IMR-90 (cell line): ENCODE measurements around the gene TENM4. TPM values are rescaled to one million over a fixed set of nuclear protein-coding genes. Genes with fewer than 3 reads are reported as not detected.

Experiments
- ATAC-seq: fragments of 200-7000 bp; cut with Tn5 transposase; 2 replicates; pipeline ENCODE4 v1.9.1; 2020; ENCODE audit warnings: low read depth, mild to moderate bottlenecking, moderate library complexity
- BruUV-seq: library from RNA; stranded (reverse); fragments of 400-500 nt; replicated peaks from 2 replicates; lab custom pipeline; 2021; lab: Mats Ljungman, UMichigan
- CTCF ChIA-PET: fragments of 300-600 bp; formaldehyde crosslinking; extraction: SDS; loops from one replicate; lab custom pipeline; 2021; ENCODE audit warnings: antibody characterized with exemption; lab: Yijun Ruan, JAX
- POLR2A ChIA-PET: fragments of 300-600 bp; sonication (Branson Sonifier 250); formaldehyde crosslinking; loops from one replicate; lab custom pipeline; 2022; ENCODE audit warnings: antibody characterized with exemption; ENCODE audit not compliant: unreplicated experiment; lab: Charles Lee
- DNase-seq: peaks from one replicate; pipeline ENCODE4 v3.0.0; 2013
- H2AFZ ChIP-seq: replicated peaks from 2 replicates; pipeline ENCODE3; 2013; ENCODE audit warnings: low read length, mild to moderate bottlenecking; ENCODE audit not compliant: poor library complexity
- H2AK5ac ChIP-seq: 2 replicates; pipeline ENCODE4 v1.6.1; 2013; ENCODE audit warnings: low read depth, low read length, inconsistent platforms
- H2AK9ac ChIP-seq: replicated peaks from 2 replicates; pipeline ENCODE3; 2013; ENCODE audit warnings: mild to moderate bottlenecking, low read depth, low read length, moderate library complexity; ENCODE audit not compliant: poor library complexity
- H2BK120ac ChIP-seq: 2 replicates; pipeline ENCODE4 v1.6.1; 2013; ENCODE audit warnings: low read depth, low read length, inconsistent platforms
- H2BK15ac ChIP-seq: 3 replicates; pipeline ENCODE4 v1.6.1; 2013; ENCODE audit warnings: low read depth, low read length, inconsistent platforms
- H2BK20ac ChIP-seq: 2 replicates; pipeline ENCODE4 v1.6.1; 2013; ENCODE audit warnings: low read depth, mild to moderate bottlenecking, inconsistent platforms, low read length, moderate library complexity
- H2BK5ac ChIP-seq: 2 replicates; pipeline ENCODE4 v1.6.1; 2013; ENCODE audit warnings: mild to moderate bottlenecking, low read depth, low read length, inconsistent platforms; ENCODE audit not compliant: poor library complexity, severe bottlenecking
- H3K14ac ChIP-seq: replicated peaks from 2 replicates; pipeline ENCODE4 v1.6.1; 2013; ENCODE audit warnings: low read depth, low read length, inconsistent platforms
- H3K18ac ChIP-seq: 2 replicates; pipeline ENCODE4 v1.6.1; 2013; ENCODE audit warnings: low read depth, low read length, control low read depth
- H3K23ac ChIP-seq: 2 replicates; pipeline ENCODE4 v1.6.1; 2013; ENCODE audit warnings: low read depth, low read length, inconsistent platforms
- H3K27ac ChIP-seq: 2 replicates; pipeline ENCODE4 v1.5.1; 2013; ENCODE audit warnings: mild to moderate bottlenecking, control low read depth, low read length; ENCODE audit not compliant: insufficient read depth
- H3K27me3 ChIP-seq: 2 replicates; pipeline ENCODE4 v1.6.1; 2013; ENCODE audit warnings: low read length; ENCODE audit not compliant: control insufficient read depth, insufficient read depth
- H3K36me3 ChIP-seq: 2 replicates; pipeline ENCODE4 v1.6.1; 2013; ENCODE audit warnings: low read length, mixed read lengths; ENCODE audit not compliant: control insufficient read depth, insufficient read depth
- H3K4ac ChIP-seq: 2 replicates; pipeline ENCODE4 v1.6.1; 2013; ENCODE audit warnings: low read depth, low read length, inconsistent platforms
- H3K4me1 ChIP-seq: 2 replicates; pipeline ENCODE4 v1.6.1; 2013; ENCODE audit warnings: low read length, mixed read lengths; ENCODE audit not compliant: control insufficient read depth, insufficient read depth
- H3K4me2 ChIP-seq: 2 replicates; pipeline ENCODE4 v1.6.1; 2013; ENCODE audit warnings: low read depth, mild to moderate bottlenecking, control low read depth, low read length, moderate library complexity
- H3K4me3 ChIP-seq: 2 replicates; pipeline ENCODE4 v1.5.1; 2013; ENCODE audit warnings: low read depth, mild to moderate bottlenecking, control low read depth, low read length, moderate library complexity; ENCODE audit not compliant: insufficient read depth
- H3K56ac ChIP-seq: 2 replicates; pipeline ENCODE4 v1.6.1; 2013; ENCODE audit warnings: low read length, inconsistent platforms; ENCODE audit not compliant: insufficient read depth; ENCODE audit errors: extremely low read depth
- H3K79me1 ChIP-seq, 2 experiments: 2 replicates each; pipeline ENCODE4 v1.6.1; 2013; ENCODE audit warnings: low read length in 2 of 2, inconsistent platforms in 1 of 2, low read depth in 1 of 2
- H3K9ac ChIP-seq: 2 replicates; pipeline ENCODE4 v1.6.1; 2013; ENCODE audit warnings: low read depth, low read length, control low read depth
- H3K9me1 ChIP-seq: 2 replicates; pipeline ENCODE4 v1.6.1; 2013; ENCODE audit warnings: low read length, inconsistent platforms; ENCODE audit not compliant: insufficient read depth
- H3K9me3 ChIP-seq: 2 replicates; pipeline ENCODE4 v1.6.1; 2013; ENCODE audit warnings: low read length; ENCODE audit not compliant: control insufficient read depth, insufficient read depth
- H4K20me1 ChIP-seq: 2 replicates; pipeline ENCODE4 v1.6.1; 2013; ENCODE audit warnings: low read length, inconsistent platforms; ENCODE audit not compliant: insufficient read depth
- H4K5ac ChIP-seq: 2 replicates; pipeline ENCODE4 v1.6.1; 2013; ENCODE audit warnings: mild to moderate bottlenecking, low read depth, low read length, control low read depth
- H4K8ac ChIP-seq, 2 experiments: 2 replicates each; pipeline ENCODE4 v1.6.1; 2013; ENCODE audit warnings: low read depth in 2 of 2, low read length in 2 of 2, control low read depth in 1 of 2, inconsistent platforms in 1 of 2
- H4K91ac ChIP-seq: 2 replicates; pipeline ENCODE4 v1.6.1; 2013; ENCODE audit warnings: low read depth, low read length, inconsistent platforms; ENCODE audit not compliant: insufficient read depth
- BHLHE40 ChIP-seq: fragments of 150-350 bp; IDR thresholded peaks from 2 replicates; pipeline ENCODE4 v1.6.1; 2016; ENCODE audit warnings: mild to moderate bottlenecking, low read depth, low read length
- CEBPB ChIP-seq: IDR thresholded peaks from 2 replicates; pipeline ENCODE4 v1.6.1; 2012; ENCODE audit warnings: low read depth, low read length, improper control_type of control experiment
- CHD1 ChIP-seq: IDR thresholded peaks from 2 replicates; pipeline ENCODE4 v1.6.1; 2012; ENCODE audit warnings: low read depth, low read length, improper control_type of control experiment
- CTCF ChIP-seq: conservative IDR thresholded peaks from 2 replicates; pipeline ENCODE4 v1.5.1; 2012; ENCODE audit warnings: mild to moderate bottlenecking, low read depth, low read length, improper control_type of control experiment
- ELK1 ChIP-seq: fragments of 150-350 bp; IDR thresholded peaks from 2 replicates; pipeline ENCODE4 v1.6.1; 2016; ENCODE audit warnings: low read depth, mild to moderate bottlenecking, low read length, moderate library complexity, borderline replicate concordance
- FOS ChIP-seq: fragments of 150-350 bp; IDR thresholded peaks from 2 replicates; pipeline ENCODE4 v1.6.1; 2016; ENCODE audit warnings: low read depth, low read length
- MAFK ChIP-seq: IDR thresholded peaks from 2 replicates; pipeline ENCODE4 v1.6.1; 2012; ENCODE audit warnings: low read depth, low read length, improper control_type of control experiment
- MAZ ChIP-seq: IDR thresholded peaks from 2 replicates; pipeline ENCODE4 v1.6.1; 2012; ENCODE audit warnings: low read depth, mild to moderate bottlenecking, low read length, improper control_type of control experiment, moderate library complexity, borderline replicate concordance
- MXI1 ChIP-seq: IDR thresholded peaks from 2 replicates; pipeline ENCODE4 v1.6.1; 2012; ENCODE audit warnings: low read depth, mild to moderate bottlenecking, low read length, moderate library complexity, borderline replicate concordance
- NFE2L2 ChIP-seq: fragments of 150-350 bp; IDR thresholded peaks from 2 replicates; pipeline ENCODE4 v1.6.1; 2016; ENCODE audit warnings: low read depth, mild to moderate bottlenecking, low read length
- POLR2A ChIP-seq: IDR thresholded peaks from 2 replicates; pipeline ENCODE4 v1.6.1; 2012; ENCODE audit warnings: mild to moderate bottlenecking, low read depth, low read length
- RAD21 ChIP-seq: IDR thresholded peaks from 2 replicates; pipeline ENCODE4 v1.6.1; 2012; ENCODE audit warnings: low read length, improper control_type of control experiment
- RCOR1 ChIP-seq: IDR thresholded peaks from 2 replicates; pipeline ENCODE4 v1.6.1; 2012; ENCODE audit warnings: mild to moderate bottlenecking, low read length, improper control_type of control experiment; ENCODE audit not compliant: insufficient replicate concordance
- RFX5 ChIP-seq: IDR thresholded peaks from 2 replicates; pipeline ENCODE4 v1.8.0; 2012; ENCODE audit warnings: low read depth, mild to moderate bottlenecking, low read length, moderate library complexity
- SMC3 ChIP-seq: fragments of 150-350 bp; IDR thresholded peaks from 2 replicates; pipeline ENCODE4 v1.6.1; 2016; ENCODE audit warnings: low read depth, mild to moderate bottlenecking, antibody characterized with exemption, low read length, moderate library complexity
- USF2 ChIP-seq: fragments of 150-350 bp; IDR thresholded peaks from 2 replicates; pipeline ENCODE4 v1.6.1; 2017; ENCODE audit warnings: mild to moderate bottlenecking, antibody characterized with exemption, low read length, low read depth
- WGBS, 2 experiments: methylation state at CpG; one replicate each; pipeline versions ENCODE4 v1.1.5 to v1.1.7; 2013; ENCODE audit warnings: missing lambda C conversion rate in 2 of 2; ENCODE audit not compliant: insufficient read length in 1 of 2; ENCODE audit errors: extremely low coverage in 2 of 2; 5-methylcytosine and 5-hydroxymethylcytosine counted together
- dilution Hi-C: fragments of 300-500 bp; cut with HindIII; formaldehyde crosslinking; loops from one replicate; pipeline ENCODE4 v1.14.3; 2018; ENCODE audit warnings: low sequenced_read_pairs; ENCODE audit not compliant: unreplicated experiment
- in situ Hi-C: fragments of 300-500 bp; cut with MboI; formaldehyde crosslinking; loops from 3 replicates; pipeline ENCODE4 v1.14.3; 2019; ENCODE audit warnings: low sequenced_read_pairs, inconsistent platforms, mixed read lengths
- intact Hi-C: fragments of 100-400 bp; cut with micrococcal nuclease; formaldehyde crosslinking; loops from 2 replicates; pipeline ENCODE4 v1.10.0; 2022
- polyA plus RNA-seq, 3 experiments: library from polyadenylated mRNA; depleted of rRNA; stranded (reverse); fragments of >200 nt; gene quantifications; 2 replicates each; pipeline ENCODE4 v1.2.3, GENCODE V29; 2012; ENCODE audit warnings: low replicate concordance in 1 of 3
- total RNA-seq: library from RNA; depleted of rRNA; stranded (reverse); fragments of >200 nt; gene quantifications from 2 replicates; pipeline ENCODE4 v1.2.3, GENCODE V29; 2012

The TENM4 gene
- total and polyA plus RNA-seq, 2 of the 4 experiments (the other 2 are of a cell fraction), result 7.4 to 9.0 TPM

GRCh38 chr11:78638704-78639380 lies 802.0 kb downstream of the TENM4 start:
- no peak overlapping the region for H2BK5ac ChIP-seq
- no peak overlapping the region for H2AFZ ChIP-seq
- H4K91ac ChIP-seq, result no peak overlapping the region
- no peak overlapping the region for H3K23ac ChIP-seq
- no peak overlapping the region for H4K5ac ChIP-seq
- ATAC-seq, result no peak
- no TSS peak for BruUV-seq
- no peaks in the 10 kb centered on the region for H3K9me1 ChIP-seq
- no peak overlapping the region for H4K8ac ChIP-seq
- H3K27ac ChIP-seq, result no peak overlapping the region
- no peaks in the 10 kb centered on the region for H3K27me3 ChIP-seq
- no peak overlapping the region for H3K14ac ChIP-seq
- no peak overlapping the region for H3K4me3 ChIP-seq
- TF ChIP-seq RFX5 (no peak), CEBPB (no peak), BHLHE40 (no peak), RCOR1 (no peak), MAZ (no peak), MAFK (no peak), NFE2L2 (no peak), POLR2A (no peak), SMC3 (no peak), RAD21 (no peak), CTCF (no peak), ELK1 (no peak), MXI1 (no peak), USF2 (no peak), CHD1 (no peak), FOS (no peak)
- no peak overlapping the region for H3K4me2 ChIP-seq
- H2AK9ac ChIP-seq, result no peak overlapping the region
- H3K56ac ChIP-seq, result no peak overlapping the region
- ChIA-PET CTCF (no interaction called here), POLR2A (no interaction called here)
- H2BK15ac ChIP-seq, result no peak overlapping the region
- in situ Hi-C loops (no loop called here), dilution Hi-C loops (no loop called here), intact Hi-C loops (no loop called here)
- WGBS, 2 experiments, result 89% methylated on average over 7 of the region's 26 CpGs; no CpG with 5 or more reads in 1 of the 2 experiments
- H3K9me3 ChIP-seq, result peaks cover under 1% of the 10 kb centered on the region; the same call in 1 of the 2 replicates
- H2BK20ac ChIP-seq, result no peak overlapping the region
- no peak overlapping the region for H3K18ac ChIP-seq
- H3K79me1 ChIP-seq, result no peaks in the 10 kb centered on the region
- H2AK5ac ChIP-seq, result no peak overlapping the region
- no peaks in the 10 kb centered on the region for H4K20me1 ChIP-seq
- H3K36me3 ChIP-seq, result no peaks in the 10 kb centered on the region
- H3K9ac ChIP-seq, result no peak overlapping the region
- DNase-seq, result no peak
- no peak overlapping the region for H2BK120ac ChIP-seq
- H3K4ac ChIP-seq, result no peak overlapping the region
- no peaks in the 10 kb centered on the region for H3K4me1 ChIP-seq
